HEK293 (cell line): Measurements from ENCODE around the gene THAP7.

ENCODE experiments used
- PATZ1 ChIP-seq: fragments of 450-650 bp; formaldehyde crosslinking; IDR thresholded peaks from 2 replicates; pipeline ENCODE4 v1.5.1; 2016; ENCODE audit warnings: missing biosample characterization, missing genetic modification characterization
- RBAK ChIP-seq: fragments of 450-650 bp; formaldehyde crosslinking; IDR thresholded peaks from 2 replicates; pipeline ENCODE4 v1.5.1; 2016; ENCODE audit warnings: missing biosample characterization, missing genetic modification characterization
- YY1 ChIP-seq: fragments of 450-650 bp; formaldehyde crosslinking; IDR thresholded peaks from 2 replicates; pipeline ENCODE4 v1.5.1; 2018; ENCODE audit warnings: missing biosample characterization, missing genetic modification characterization
- ZBTB21 ChIP-seq: fragments of 450-650 bp; formaldehyde crosslinking; IDR thresholded peaks from 2 replicates; pipeline ENCODE4 v1.5.1; 2017; ENCODE audit warnings: missing biosample characterization, missing genetic modification characterization
- ZNF121 ChIP-seq: fragments of 450-650 bp; formaldehyde crosslinking; IDR thresholded peaks from 2 replicates; pipeline ENCODE4 v1.5.1; 2016; ENCODE audit warnings: missing biosample characterization, missing genetic modification characterization
- ZNF211 ChIP-seq: fragments of 450-650 bp; formaldehyde crosslinking; IDR thresholded peaks from 2 replicates; pipeline ENCODE4 v1.5.1; 2016; ENCODE audit warnings: low read depth, missing biosample characterization, missing genetic modification characterization
- ZNF24 ChIP-seq: fragments of 450-650 bp; formaldehyde crosslinking; IDR thresholded peaks from 2 replicates; pipeline ENCODE4 v1.5.1; 2016; ENCODE audit warnings: missing biosample characterization, missing genetic modification characterization
- ZNF768 ChIP-seq: fragments of 450-650 bp; formaldehyde crosslinking; IDR thresholded peaks from 2 replicates; pipeline ENCODE4 v1.5.1; 2018; ENCODE audit warnings: missing biosample characterization, mild to moderate bottlenecking, missing genetic modification characterization
- ZNF776 ChIP-seq: fragments of 450-650 bp; formaldehyde crosslinking; IDR thresholded peaks from 2 replicates; pipeline ENCODE4 v1.5.0; 2017; ENCODE audit warnings: missing biosample characterization, missing genetic modification characterization, borderline replicate concordance
- ZNF792 ChIP-seq: fragments of 450-650 bp; formaldehyde crosslinking; IDR thresholded peaks from 2 replicates; pipeline ENCODE4 v1.5.1; 2016; ENCODE audit warnings: missing biosample characterization, missing genetic modification characterization
- TF ChIP-seq, protein P1 (sequence below): fragments of 450-650 bp; formaldehyde crosslinking; IDR thresholded peaks from 2 replicates; pipeline ENCODE4 v1.5.1; 2016; ENCODE audit warnings: missing biosample characterization, missing genetic modification characterization
- TF ChIP-seq, protein P2 (sequence below): fragments of 450-650 bp; formaldehyde crosslinking; IDR thresholded peaks from 2 replicates; pipeline ENCODE4 v1.5.1; 2016; ENCODE audit warnings: missing biosample characterization, missing genetic modification characterization

DNA sequence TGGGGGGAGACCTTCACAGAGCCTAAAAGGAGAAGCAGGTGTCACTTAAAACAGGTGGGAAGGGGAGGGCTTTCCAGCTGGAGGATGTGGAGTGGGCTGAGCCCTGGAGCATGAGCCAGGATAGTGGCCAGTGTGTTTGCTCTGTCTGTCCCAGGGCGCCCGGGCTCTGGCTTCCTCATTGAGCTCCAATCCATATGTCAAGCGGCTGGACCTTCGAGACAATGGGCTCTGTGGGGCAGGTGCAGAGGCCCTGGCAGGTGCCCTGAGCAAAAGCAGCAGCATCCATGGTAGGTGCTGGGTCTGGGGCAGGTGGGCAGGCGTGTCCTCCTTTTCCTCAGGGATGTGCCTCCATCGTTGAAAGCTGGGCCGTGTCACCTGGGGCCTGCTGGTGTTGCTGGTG is 45.8 kb upstream of the THAP7 start:
- TF ChIP-seq, protein P1, sequence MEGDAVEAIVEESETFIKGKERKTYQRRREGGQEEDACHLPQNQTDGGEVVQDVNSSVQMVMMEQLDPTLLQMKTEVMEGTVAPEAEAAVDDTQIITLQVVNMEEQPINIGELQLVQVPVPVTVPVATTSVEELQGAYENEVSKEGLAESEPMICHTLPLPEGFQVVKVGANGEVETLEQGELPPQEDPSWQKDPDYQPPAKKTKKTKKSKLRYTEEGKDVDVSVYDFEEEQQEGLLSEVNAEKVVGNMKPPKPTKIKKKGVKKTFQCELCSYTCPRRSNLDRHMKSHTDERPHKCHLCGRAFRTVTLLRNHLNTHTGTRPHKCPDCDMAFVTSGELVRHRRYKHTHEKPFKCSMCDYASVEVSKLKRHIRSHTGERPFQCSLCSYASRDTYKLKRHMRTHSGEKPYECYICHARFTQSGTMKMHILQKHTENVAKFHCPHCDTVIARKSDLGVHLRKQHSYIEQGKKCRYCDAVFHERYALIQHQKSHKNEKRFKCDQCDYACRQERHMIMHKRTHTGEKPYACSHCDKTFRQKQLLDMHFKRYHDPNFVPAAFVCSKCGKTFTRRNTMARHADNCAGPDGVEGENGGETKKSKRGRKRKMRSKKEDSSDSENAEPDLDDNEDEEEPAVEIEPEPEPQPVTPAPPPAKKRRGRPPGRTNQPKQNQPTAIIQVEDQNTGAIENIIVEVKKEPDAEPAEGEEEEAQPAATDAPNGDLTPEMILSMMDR (tag by site-specific recombination) = no peak
- TF ChIP-seq ZNF792 (tag by site-specific recombination) (no peak), YY1 (tag by site-specific recombination) (no peak), ZNF24 (tag by site-specific recombination) (no peak), PATZ1 (tag by site-specific recombination) (no peak), ZNF768 (no peak), RBAK (no peak), ZNF776 (tag by site-specific recombination) (no peak), ZBTB21 (tag by site-specific recombination) (no peak), ZNF211 (tag by site-specific recombination) (no peak), ZNF121 (tag by site-specific recombination) (no peak)
- TF ChIP-seq, protein P2, sequence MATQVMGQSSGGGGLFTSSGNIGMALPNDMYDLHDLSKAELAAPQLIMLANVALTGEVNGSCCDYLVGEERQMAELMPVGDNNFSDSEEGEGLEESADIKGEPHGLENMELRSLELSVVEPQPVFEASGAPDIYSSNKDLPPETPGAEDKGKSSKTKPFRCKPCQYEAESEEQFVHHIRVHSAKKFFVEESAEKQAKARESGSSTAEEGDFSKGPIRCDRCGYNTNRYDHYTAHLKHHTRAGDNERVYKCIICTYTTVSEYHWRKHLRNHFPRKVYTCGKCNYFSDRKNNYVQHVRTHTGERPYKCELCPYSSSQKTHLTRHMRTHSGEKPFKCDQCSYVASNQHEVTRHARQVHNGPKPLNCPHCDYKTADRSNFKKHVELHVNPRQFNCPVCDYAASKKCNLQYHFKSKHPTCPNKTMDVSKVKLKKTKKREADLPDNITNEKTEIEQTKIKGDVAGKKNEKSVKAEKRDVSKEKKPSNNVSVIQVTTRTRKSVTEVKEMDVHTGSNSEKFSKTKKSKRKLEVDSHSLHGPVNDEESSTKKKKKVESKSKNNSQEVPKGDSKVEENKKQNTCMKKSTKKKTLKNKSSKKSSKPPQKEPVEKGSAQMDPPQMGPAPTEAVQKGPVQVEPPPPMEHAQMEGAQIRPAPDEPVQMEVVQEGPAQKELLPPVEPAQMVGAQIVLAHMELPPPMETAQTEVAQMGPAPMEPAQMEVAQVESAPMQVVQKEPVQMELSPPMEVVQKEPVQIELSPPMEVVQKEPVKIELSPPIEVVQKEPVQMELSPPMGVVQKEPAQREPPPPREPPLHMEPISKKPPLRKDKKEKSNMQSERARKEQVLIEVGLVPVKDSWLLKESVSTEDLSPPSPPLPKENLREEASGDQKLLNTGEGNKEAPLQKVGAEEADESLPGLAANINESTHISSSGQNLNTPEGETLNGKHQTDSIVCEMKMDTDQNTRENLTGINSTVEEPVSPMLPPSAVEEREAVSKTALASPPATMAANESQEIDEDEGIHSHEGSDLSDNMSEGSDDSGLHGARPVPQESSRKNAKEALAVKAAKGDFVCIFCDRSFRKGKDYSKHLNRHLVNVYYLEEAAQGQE (tag by site-specific recombination) = no peak
